SK-N-SH treated with all-trans-retinoic acid at 6 μM for 48 hours (cell line): ENCODE data around the gene DDX23.

Source experiments
- ATAC-seq: fragments of 200-7000 bp; cut with Tn5 transposase; 3 replicates; pipeline ENCODE4 v1.9.1; 2020; ENCODE audit warnings: mild to moderate bottlenecking, moderate library complexity
- ARNTL ChIP-seq: fragments of 450-650 bp; formaldehyde crosslinking; IDR thresholded peaks from 2 replicates; pipeline ENCODE4 v1.5.0; 2020; ENCODE audit warnings: low read depth, mild to moderate bottlenecking, moderate library complexity, borderline replicate concordance
- CREB5 ChIP-seq: fragments of 250-450 bp; sonication (Bioruptor Pico); IDR thresholded peaks from 2 replicates; pipeline ENCODE4 v1.5.1; 2020; ENCODE audit warnings: low read depth, mild to moderate bottlenecking, moderate library complexity
- CSDC2 ChIP-seq: fragments of 250-450 bp; sonication (Bioruptor Pico); IDR thresholded peaks from 2 replicates; pipeline ENCODE4 v1.5.0; 2020; ENCODE audit warnings: mild to moderate bottlenecking, moderate library complexity
- ESRRG ChIP-seq: fragments of 250-450 bp; sonication (Bioruptor Pico); IDR thresholded peaks from 2 replicates; pipeline ENCODE4 v1.6.1; 2021; ENCODE audit warnings: mild to moderate bottlenecking
- ISL1 ChIP-seq: fragments of 250-450 bp; sonication (Bioruptor Pico); IDR thresholded peaks from 2 replicates; pipeline ENCODE4 v2.1.2; 2022; ENCODE audit warnings: mild to moderate bottlenecking, moderate library complexity
- OSR1 ChIP-seq: fragments of 250-450 bp; sonication (Bioruptor Pico); IDR thresholded peaks from 2 replicates; pipeline ENCODE4 v1.8.0; 2022; ENCODE audit warnings: moderate library complexity, mild to moderate bottlenecking, inconsistent platforms
- PATZ1 ChIP-seq: fragments of 250-450 bp; sonication (Bioruptor Pico); IDR thresholded peaks from 2 replicates; pipeline ENCODE4 v1.8.0; 2020; ENCODE audit warnings: mild to moderate bottlenecking, moderate library complexity, borderline replicate concordance
- PPARA ChIP-seq: fragments of 250-450 bp; sonication (Bioruptor Pico); IDR thresholded peaks from 2 replicates; pipeline ENCODE4 v1.5.0; 2020; ENCODE audit warnings: mild to moderate bottlenecking, borderline replicate concordance
- RARB ChIP-seq: fragments of 250-450 bp; sonication (Bioruptor Pico); IDR thresholded peaks from 2 replicates; pipeline ENCODE4 v1.8.0; 2021; ENCODE audit warnings: mild to moderate bottlenecking, moderate library complexity
- SNAI2 ChIP-seq: fragments of 250-450 bp; sonication (Bioruptor Pico); IDR thresholded peaks from 2 replicates; pipeline ENCODE4 v1.5.0; 2020; ENCODE audit warnings: mild to moderate bottlenecking, moderate library complexity
- TCF4 ChIP-seq: fragments of 250-450 bp; sonication (Bioruptor Pico); IDR thresholded peaks from 2 replicates; pipeline ENCODE4 v1.8.0; 2021; ENCODE audit warnings: mild to moderate bottlenecking, moderate library complexity, borderline replicate concordance
- TOX ChIP-seq: fragments of 250-450 bp; sonication (Bioruptor Pico); IDR thresholded peaks from 2 replicates; pipeline ENCODE4 v1.8.0; 2021; ENCODE audit warnings: mild to moderate bottlenecking, moderate library complexity, borderline replicate concordance
- TSHZ2 ChIP-seq: fragments of 250-450 bp; sonication (Bioruptor Pico); IDR thresholded peaks from 2 replicates; pipeline ENCODE4 v1.5.0; 2020; ENCODE audit warnings: mild to moderate bottlenecking, moderate library complexity
- ZC3H10 ChIP-seq: fragments of 250-450 bp; sonication (Bioruptor Pico); IDR thresholded peaks from 2 replicates; pipeline ENCODE4 v1.5.1; 2021; ENCODE audit warnings: mild to moderate bottlenecking, moderate library complexity
- ZFP3 ChIP-seq: fragments of 250-450 bp; sonication (Bioruptor Pico); IDR thresholded peaks from 2 replicates; pipeline ENCODE4 v1.5.0; 2020; ENCODE audit warnings: mild to moderate bottlenecking, moderate library complexity
- ZFP30 ChIP-seq: fragments of 450-650 bp; formaldehyde crosslinking; IDR thresholded peaks from 2 replicates; pipeline ENCODE4 v1.5.0; 2022; ENCODE audit warnings: mild to moderate bottlenecking, moderate library complexity
- ZNF565 ChIP-seq: fragments of 450-650 bp; formaldehyde crosslinking; conservative IDR thresholded peaks from 2 replicates; pipeline ENCODE4 v1.5.0; 2020; ENCODE audit warnings: low read depth, mild to moderate bottlenecking, moderate library complexity
- ZNF70 ChIP-seq: fragments of 450-650 bp; formaldehyde crosslinking; IDR thresholded peaks from 2 replicates; pipeline ENCODE4 v1.5.0; 2020; ENCODE audit warnings: mild to moderate bottlenecking, moderate library complexity
- ZNF8 ChIP-seq: fragments of 450-650 bp; formaldehyde crosslinking; IDR thresholded peaks from 2 replicates; pipeline ENCODE4 v1.5.0; 2020; ENCODE audit warnings: mild to moderate bottlenecking, moderate library complexity
- TF ChIP-seq, protein P1 (sequence below): fragments of 250-450 bp; sonication (Bioruptor Pico); IDR thresholded peaks from 2 replicates; pipeline ENCODE4 v1.5.1; 2021; ENCODE audit warnings: mild to moderate bottlenecking, moderate library complexity

DDX23 gene

DNA sequence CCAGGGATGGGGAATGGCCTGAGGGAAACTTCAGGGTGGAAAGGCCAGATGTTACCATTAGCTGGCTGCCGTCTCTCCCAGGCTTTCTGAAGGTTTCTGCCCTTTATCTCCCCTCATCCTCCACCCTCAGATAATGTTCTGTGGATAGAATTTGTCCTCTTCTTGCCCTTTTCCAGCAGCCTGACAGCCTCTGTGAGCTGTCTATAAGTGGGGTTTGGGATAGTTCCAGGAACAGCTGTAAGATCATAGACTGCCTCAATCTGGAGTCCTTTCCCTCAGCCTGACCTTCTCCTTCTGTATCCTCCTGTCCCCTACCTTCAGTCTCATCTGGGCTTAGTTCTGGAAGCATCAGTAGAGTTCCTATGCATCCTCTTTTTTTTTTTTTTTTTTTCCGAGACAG is 16.5 kb upstream of the DDX23 start:
- TF ChIP-seq, protein P1, sequence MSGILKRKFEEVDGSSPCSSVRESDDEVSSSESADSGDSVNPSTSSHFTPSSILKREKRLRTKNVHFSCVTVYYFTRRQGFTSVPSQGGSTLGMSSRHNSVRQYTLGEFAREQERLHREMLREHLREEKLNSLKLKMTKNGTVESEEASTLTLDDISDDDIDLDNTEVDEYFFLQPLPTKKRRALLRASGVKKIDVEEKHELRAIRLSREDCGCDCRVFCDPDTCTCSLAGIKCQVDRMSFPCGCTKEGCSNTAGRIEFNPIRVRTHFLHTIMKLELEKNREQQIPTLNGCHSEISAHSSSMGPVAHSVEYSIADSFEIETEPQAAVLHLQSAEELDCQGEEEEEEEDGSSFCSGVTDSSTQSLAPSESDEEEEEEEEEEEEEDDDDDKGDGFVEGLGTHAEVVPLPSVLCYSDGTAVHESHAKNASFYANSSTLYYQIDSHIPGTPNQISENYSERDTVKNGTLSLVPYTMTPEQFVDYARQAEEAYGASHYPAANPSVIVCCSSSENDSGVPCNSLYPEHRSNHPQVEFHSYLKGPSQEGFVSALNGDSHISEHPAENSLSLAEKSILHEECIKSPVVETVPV (CRISPR knock-in tag): no peak
- TF ChIP-seq OSR1 (CRISPR knock-in tag) (no peak), ESRRG (CRISPR knock-in tag) (no peak), CSDC2 (no peak), ZNF8 (CRISPR knock-in tag) (no peak), PPARA (CRISPR knock-in tag) (no peak), ZNF70 (CRISPR knock-in tag) (no peak)
- no peak for ATAC-seq

DNA sequence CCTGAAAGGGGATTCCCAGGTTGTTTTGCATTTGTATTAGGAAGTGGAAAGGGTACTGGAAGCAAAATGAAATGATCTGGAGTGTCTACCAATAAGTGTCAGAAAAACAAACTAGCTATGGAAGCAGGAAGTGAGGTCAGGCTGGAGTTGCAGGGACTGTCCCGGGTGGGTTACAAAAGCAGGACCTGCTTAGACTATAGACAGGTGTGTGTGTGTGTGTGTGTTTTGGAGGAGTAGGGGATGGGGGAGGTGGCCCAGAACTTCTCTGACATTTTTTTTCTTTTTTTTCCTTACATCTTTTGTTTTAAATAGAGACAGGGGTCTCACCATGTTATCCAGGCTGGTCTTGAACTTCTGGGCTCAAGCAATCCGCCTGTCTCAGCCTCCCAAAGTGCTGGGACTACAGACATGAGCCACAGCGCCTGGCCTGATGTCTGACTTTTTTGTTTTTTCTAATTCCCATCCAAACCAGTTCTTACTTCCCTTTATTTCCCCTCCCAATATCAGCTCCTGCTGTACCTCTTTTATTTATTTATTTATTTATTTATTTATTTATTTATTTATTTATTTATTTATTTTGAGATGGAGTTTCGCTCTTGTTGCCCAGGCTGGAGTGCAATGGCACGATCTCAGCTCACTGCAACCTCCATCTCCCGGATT is 14.2 kb upstream of the DDX23 start:
- ATAC-seq: peak; percentile 31
- no peak for TF ChIP-seq ZNF565 (CRISPR knock-in tag)
- TF ChIP-seq CREB5: no peak
- no peak for TF ChIP-seq OSR1 (CRISPR knock-in tag)
- TF ChIP-seq ZNF8 (CRISPR knock-in tag): no peak
- no peak for TF ChIP-seq CSDC2
- no peak for TF ChIP-seq TOX (CRISPR knock-in tag)
- TF ChIP-seq ZC3H10 (CRISPR knock-in tag): no peak
- no peak for TF ChIP-seq ZFP30 (CRISPR knock-in tag)
- TF ChIP-seq ISL1 (CRISPR knock-in tag): no peak
- TF ChIP-seq SNAI2 (CRISPR knock-in tag): no peak
- no peak for TF ChIP-seq ZFP3 (CRISPR knock-in tag)
- no peak for TF ChIP-seq ARNTL (CRISPR knock-in tag)
- no peak for TF ChIP-seq RARB (CRISPR knock-in tag)
- no peak for TF ChIP-seq ZNF70 (CRISPR knock-in tag)
- TF ChIP-seq, protein P1 (CRISPR knock-in tag): no peak
- no peak for TF ChIP-seq TSHZ2 (CRISPR knock-in tag)
- no peak for TF ChIP-seq PATZ1 (CRISPR knock-in tag)
- no peak for TF ChIP-seq TCF4 (CRISPR knock-in tag)

DNA sequence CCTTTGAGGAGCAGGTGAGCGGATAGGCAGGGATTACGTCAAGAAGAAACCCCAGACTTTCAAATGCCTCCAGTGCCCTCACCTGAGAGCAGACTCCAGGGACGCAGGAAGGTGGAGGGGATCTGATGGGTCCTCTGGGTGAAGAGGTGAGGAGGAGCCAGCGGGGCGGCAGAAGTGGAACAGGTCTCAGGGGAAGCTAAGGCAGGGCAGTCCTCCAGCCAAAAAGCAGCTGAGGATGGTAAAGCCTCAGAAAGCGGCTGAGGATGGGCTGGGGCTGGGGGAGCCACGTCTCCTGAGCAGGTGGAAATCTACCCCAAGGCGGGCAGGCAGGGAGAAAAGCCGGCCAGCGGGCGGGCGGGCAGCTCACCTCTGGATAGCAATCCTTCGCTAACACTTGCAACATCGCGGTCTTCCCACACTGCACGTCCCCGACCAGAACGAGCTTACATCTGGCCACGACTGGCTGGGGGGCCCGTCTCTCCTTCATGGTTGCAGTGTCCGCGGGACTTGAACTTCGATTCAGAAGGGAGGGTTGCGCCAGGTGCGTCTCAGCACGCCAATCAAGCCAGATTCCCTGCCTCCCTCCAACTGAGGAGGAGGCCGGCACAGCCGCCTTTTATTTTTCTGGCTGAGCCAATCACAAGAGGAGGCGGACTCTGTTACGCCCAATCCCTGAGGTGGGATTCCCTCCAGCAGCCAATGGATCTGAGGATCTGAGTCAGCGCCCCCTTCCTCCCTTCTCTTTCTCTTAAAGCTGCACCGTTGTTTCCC is 13.5 kb upstream of the DDX23 start, which contains the start of gene RND1:
TSS of gene RND1 (minus strand) at position 590 of the 771 bp plus-strand sequence. CDS start at position 487, 103 bp downstream.
- peak; percentile 99 for ATAC-seq
- no peak for TF ChIP-seq RARB (CRISPR knock-in tag)
- TF ChIP-seq ARNTL (CRISPR knock-in tag): no peak
- TF ChIP-seq TSHZ2 (CRISPR knock-in tag): 0 out of 2 replicates have a peak, but pooled peaks have one; percentile 23
- no peak for TF ChIP-seq ZNF70 (CRISPR knock-in tag)
- TF ChIP-seq SNAI2 (CRISPR knock-in tag): no peak
- TF ChIP-seq, all 23 proteins: peak for 1
